ENCODE data around the gene SYCE1L. TPM values are rescaled to one million over a fixed set of nuclear protein-coding genes. Genes with fewer than 3 reads are reported as not detected.

The SYCE1L gene
- total and polyA plus RNA-seq, 9 of the 15 experiments (the other 6 are each of a cell fraction or from before 2014, with no cell fraction given): 0.54 to 2.7 (median 1.1) TPM; not detected in 5

DNA sequence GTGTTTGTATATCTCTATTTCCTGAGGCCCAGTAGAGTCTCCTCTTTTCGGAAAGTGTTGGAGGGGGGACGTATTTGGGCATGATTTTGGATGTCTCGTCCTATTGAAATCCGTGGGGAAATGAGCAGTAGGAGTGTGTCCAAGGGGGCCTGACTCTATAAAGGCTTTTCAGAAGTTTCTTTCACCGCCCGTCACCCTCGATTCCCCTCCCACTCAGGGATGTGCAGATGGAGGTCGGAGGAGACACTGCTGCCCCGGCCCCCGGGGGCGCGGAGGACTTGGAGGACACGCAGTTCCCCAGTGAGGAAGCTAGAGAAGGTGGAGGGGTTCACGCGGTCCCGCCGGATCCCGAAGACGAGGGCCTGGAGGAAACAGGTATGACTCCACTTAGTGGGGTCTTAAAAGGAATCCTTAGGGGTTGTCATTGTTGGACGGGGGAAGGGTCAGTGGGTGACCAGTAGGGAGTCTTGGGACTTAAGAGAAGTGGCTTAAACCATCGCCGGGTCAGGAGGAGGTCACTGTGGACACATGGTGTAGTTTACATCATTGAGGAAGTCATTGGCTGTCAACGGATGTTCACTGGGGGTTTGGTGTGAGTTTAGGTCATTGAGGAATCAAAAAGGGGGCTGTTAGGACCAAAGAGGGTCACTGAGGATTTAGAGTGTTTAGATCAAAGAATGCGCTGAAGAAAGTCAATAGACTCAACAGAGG lies 7.8 kb upstream of the SYCE1L start (continued):
- no peak for TF ChIP-seq PTTG1 (tag; IDR thresholded peaks at IDR 0.05; ENCODE audit: low read depth)
- TF ChIP-seq ZNF280A (IDR thresholded peaks at IDR 0.05; ENCODE audit: low read depth, partially characterized antibody): no peak
- TF ChIP-seq, protein P1, sequence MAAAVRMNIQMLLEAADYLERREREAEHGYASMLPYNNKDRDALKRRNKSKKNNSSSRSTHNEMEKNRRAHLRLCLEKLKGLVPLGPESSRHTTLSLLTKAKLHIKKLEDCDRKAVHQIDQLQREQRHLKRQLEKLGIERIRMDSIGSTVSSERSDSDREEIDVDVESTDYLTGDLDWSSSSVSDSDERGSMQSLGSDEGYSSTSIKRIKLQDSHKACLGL (CRISPR knock-in tag; IDR thresholded peaks at IDR 0.05; ENCODE audit: borderline replicate concordance, poor library complexity, severe bottlenecking): no peak
- TF ChIP-seq HDAC1 (IDR thresholded peaks at IDR 0.05): peak in 1 of 2 experiments; percentile 33; a peak in 1 of 4 replicates
- TF ChIP-seq E4F1 (CRISPR knock-in tag; IDR thresholded peaks at IDR 0.05; ENCODE audit: borderline replicate concordance): no peak
- TF ChIP-seq, protein P2, sequence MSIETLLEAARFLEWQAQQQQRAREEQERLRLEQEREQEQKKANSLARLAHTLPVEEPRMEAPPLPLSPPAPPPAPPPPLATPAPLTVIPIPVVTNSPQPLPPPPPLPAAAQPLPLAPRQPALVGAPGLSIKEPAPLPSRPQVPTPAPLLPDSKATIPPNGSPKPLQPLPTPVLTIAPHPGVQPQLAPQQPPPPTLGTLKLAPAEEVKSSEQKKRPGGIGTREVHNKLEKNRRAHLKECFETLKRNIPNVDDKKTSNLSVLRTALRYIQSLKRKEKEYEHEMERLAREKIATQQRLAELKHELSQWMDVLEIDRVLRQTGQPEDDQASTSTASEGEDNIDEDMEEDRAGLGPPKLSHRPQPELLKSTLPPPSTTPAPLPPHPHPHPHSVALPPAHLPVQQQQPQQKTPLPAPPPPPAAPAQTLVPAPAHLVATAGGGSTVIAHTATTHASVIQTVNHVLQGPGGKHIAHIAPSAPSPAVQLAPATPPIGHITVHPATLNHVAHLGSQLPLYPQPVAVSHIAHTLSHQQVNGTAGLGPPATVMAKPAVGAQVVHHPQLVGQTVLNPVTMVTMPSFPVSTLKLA (conservative IDR thresholded peaks at IDR 0.05): peak in 1 of 2 experiments; percentile 47; a peak in 3 of 4 replicates
- TF ChIP-seq, protein P3, sequence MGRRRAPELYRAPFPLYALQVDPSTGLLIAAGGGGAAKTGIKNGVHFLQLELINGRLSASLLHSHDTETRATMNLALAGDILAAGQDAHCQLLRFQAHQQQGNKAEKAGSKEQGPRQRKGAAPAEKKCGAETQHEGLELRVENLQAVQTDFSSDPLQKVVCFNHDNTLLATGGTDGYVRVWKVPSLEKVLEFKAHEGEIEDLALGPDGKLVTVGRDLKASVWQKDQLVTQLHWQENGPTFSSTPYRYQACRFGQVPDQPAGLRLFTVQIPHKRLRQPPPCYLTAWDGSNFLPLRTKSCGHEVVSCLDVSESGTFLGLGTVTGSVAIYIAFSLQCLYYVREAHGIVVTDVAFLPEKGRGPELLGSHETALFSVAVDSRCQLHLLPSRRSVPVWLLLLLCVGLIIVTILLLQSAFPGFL (CRISPR knock-in tag; IDR thresholded peaks at IDR 0.05): no peak
- TF ChIP-seq KDM4B (IDR thresholded peaks at IDR 0.05; ENCODE audit: borderline replicate concordance in 2 of 2, low read depth in 1 of 2): no peak
- TF ChIP-seq SETDB1 (IDR thresholded peaks at IDR 0.05; ENCODE audit: low read length): no peak
- TF ChIP-seq, protein P4, sequence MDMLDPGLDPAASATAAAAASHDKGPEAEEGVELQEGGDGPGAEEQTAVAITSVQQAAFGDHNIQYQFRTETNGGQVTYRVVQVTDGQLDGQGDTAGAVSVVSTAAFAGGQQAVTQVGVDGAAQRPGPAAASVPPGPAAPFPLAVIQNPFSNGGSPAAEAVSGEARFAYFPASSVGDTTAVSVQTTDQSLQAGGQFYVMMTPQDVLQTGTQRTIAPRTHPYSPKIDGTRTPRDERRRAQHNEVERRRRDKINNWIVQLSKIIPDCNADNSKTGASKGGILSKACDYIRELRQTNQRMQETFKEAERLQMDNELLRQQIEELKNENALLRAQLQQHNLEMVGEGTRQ (CRISPR knock-in tag; IDR thresholded peaks at IDR 0.05): no peak
- TF ChIP-seq RFX1 (IDR thresholded peaks at IDR 0.05): no peak
- no peak for TF ChIP-seq MED1 (CRISPR knock-in tag; IDR thresholded peaks at IDR 0.05; ENCODE audit: borderline replicate concordance)
- no peak for TF ChIP-seq HES1 (IDR thresholded peaks at IDR 0.05; ENCODE audit: low read depth)
- TF ChIP-seq ZC3H11A (IDR thresholded peaks at IDR 0.05; ENCODE audit: low read depth, low read length): no peak
- TF ChIP-seq COPS2 (conservative IDR thresholded peaks at IDR 0.05): no peak
- TF ChIP-seq, protein P5, sequence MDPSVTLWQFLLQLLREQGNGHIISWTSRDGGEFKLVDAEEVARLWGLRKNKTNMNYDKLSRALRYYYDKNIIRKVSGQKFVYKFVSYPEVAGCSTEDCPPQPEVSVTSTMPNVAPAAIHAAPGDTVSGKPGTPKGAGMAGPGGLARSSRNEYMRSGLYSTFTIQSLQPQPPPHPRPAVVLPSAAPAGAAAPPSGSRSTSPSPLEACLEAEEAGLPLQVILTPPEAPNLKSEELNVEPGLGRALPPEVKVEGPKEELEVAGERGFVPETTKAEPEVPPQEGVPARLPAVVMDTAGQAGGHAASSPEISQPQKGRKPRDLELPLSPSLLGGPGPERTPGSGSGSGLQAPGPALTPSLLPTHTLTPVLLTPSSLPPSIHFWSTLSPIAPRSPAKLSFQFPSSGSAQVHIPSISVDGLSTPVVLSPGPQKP (CRISPR knock-in tag; IDR thresholded peaks at IDR 0.05): no peak

All from K562 (cell line).